ENCODE measurements around the gene MMP7. TPM values are rescaled to one million over a fixed set of nuclear protein-coding genes. Genes with fewer than 3 reads are reported as not detected.
A peak's percentile ranks its signal among the peaks of the same experiment; 100 is the strongest.
"Not testable (repeated sequence)": the region's sequence is repeated elsewhere in the genome, so short reads cannot be mapped to it uniquely, and the experiment has no call there.

The MMP7 gene
- total RNA-seq, 2 donors from 2014 or later = not detected

DNA sequence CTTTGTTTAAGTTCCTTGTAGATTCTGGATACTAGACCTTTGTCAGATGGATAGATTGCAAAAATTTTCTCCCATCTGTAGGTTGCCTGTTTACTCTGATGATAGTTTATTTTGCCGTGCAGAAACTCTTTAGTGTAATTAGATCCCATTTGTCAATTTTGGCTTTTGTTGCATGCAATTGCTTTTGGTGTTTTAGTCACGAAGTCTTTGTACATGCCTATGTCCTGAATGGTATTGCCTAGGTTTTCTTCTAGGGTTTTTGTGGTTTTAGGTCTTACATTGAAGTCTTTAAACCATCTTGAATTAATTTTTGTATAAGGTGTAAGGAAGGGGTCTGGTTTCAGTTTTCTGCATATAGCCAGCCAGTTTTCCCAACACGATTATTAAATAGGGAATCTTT, 27.7 kb downstream of the MMP7 start:
- ATAC-seq, DNase-seq: not testable (repeated sequence)
- intact Hi-C loops (cut with DNase I, micrococcal nuclease) = loop anchor here in 1 of 2 donors (10.0 kb wide), 1 partner anchor 102 kb away; no protein-coding TSS in a partner anchor

DNA sequence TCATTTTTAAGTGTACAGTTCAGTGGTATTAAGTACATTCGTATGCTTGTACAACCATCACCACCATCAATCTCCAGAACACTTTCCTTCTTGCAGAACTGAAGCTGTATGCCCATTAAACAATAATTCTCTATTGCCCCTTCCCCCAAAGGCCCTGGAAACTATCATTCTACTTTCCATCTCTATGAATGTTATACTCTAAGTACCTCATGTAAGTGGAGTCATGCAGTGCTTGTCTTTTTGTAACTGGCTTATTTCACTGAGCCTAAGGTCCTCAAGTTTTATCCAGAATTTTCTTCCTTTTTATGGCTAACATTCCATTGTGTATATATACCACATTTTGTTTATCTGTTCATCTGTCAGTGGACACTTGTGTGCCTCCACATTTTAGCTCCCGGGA, 29.7 kb downstream of the MMP7 start:
- ATAC-seq (no peak), DNase-seq (no peak)
- intact Hi-C loops (cut with DNase I, micrococcal nuclease) = loop anchor here in 1 of 2 donors (10.0 kb wide), 1 partner anchor 104 kb away; no protein-coding TSS in a partner anchor

GRCh38 chr11:102499931-102500330, 30.6 kb downstream of the MMP7 start:
- DNase-seq (no peak), ATAC-seq (no peak)
- intact Hi-C loops (cut with DNase I, micrococcal nuclease) = loop anchor here in 1 of 2 donors (5.0 to 10.0 kb wide), 3 partner anchors 105 to 158 kb away; no protein-coding TSS in a partner anchor

GRCh38 chr11:102499151-102499550, 31.4 kb downstream of the MMP7 start:
- DNase-seq (no peak), ATAC-seq (no peak)
- intact Hi-C loops (cut with DNase I, micrococcal nuclease) = loop anchor here in 1 of 2 donors (5.0 to 10.0 kb wide), 2 partner anchors 104 to 157 kb away; no protein-coding TSS in a partner anchor

DNA sequence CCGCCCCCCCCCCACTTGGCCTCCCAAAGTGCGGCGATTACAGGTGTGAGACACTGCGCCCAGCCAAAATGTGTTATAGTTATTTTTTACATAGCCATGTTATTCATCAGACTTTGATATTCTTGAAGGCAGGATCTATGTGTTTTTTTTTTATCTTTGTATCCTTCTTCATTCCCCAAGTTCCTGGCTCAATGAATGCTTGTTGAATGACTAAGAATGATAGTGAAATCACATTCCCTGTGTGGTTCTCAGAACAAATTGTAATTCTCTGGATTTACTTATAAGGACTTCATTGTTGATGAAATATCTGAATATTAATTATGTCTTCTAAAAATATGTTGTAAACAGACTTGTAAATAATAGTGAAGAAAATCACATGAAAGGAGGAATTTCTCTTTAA, 33.5 kb downstream of the MMP7 start:
- intact Hi-C loops (cut with DNase I, micrococcal nuclease) = loop anchor here in 1 of 2 donors (5.0 to 10.0 kb wide), 2 partner anchors 102 to 155 kb away; no protein-coding TSS in a partner anchor
- DNase-seq (no peak), ATAC-seq (no peak)

DNA sequence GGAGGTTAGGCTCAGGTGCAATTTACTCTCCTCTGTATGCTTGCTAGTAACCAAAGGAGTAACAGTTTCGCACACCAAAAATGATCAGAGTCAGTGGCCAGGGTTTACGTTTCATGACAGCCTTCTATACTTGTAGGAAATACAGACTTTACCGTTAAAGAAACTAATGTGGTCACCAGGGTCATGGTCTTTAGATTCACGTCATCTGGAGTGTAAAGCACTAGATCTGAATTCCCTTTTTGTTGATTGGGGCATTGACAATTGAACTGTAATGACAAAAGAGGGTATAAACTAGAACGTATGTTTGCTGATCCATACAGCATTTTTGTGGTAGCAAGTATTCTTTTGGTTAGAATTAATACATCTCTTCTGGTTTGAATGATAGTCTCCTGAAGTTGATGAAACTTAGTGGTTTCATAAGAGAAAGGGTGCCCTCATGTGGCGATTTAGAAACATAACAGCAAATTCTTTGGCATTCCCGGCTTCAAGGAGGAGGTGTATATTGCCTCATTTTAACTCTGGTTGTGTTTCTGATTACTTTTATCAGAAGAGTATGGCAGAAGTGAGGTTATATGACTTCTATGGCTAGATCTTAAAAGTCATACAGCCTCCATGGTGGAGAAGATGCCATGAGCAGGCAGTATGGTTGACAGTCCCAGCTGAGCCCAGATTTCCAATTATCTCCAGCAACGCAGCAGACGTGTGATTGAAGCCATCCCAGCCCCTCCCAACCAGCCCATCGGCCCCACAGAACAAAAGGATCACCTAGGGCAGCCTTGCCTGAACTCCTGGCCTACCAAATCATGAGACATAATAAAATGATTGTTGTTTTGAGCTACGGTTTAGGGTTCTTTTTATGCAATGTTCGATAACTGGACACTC, 35.1 kb downstream of the MMP7 start:
- DNase-seq = no peak
- intact Hi-C loops (cut with DNase I, micrococcal nuclease) = loop anchor here in 1 of 2 donors (5.0 to 10.0 kb wide), 2 partner anchors 101 to 153 kb away; no protein-coding TSS in a partner anchor
- ATAC-seq = peak; percentile 86

DNA sequence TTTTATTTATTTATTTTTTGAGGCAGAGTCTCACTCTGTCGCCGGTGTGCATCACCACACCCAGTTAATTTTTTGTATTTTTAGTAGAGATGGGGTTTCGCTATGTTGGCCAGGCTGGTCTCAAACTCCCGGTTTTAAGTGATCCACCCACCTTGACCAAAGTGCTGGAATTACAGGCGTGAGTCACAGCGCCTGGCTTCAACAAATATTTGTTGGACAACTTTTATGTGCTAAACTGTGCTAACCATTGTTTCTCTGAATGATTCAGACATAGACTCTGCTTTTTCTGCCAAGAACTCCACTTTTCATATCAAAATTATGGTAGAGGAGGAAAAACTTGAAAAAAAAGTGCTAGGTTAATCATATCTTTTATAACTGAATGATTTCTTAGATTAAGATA, 36.3 kb downstream of the MMP7 start:
- ATAC-seq (peak; percentile 86), DNase-seq (peak; percentile 35 to 54)
- intact Hi-C loops (cut with DNase I, micrococcal nuclease) = loop anchor here in 1 of 2 donors (10.0 kb wide), 1 partner anchor 99 kb away; no protein-coding TSS in a partner anchor

- no peak for DNase-seq
- ATAC-seq = no peak
- intact Hi-C loops (cut with DNase I, micrococcal nuclease) = loop anchor here in 1 of 2 donors (10.0 kb wide), 1 partner anchor 99 kb away; no protein-coding TSS in a partner anchor
Measured at GRCh38 chr11:102493524-102493923, 37.0 kb downstream of the MMP7 start.

DNA sequence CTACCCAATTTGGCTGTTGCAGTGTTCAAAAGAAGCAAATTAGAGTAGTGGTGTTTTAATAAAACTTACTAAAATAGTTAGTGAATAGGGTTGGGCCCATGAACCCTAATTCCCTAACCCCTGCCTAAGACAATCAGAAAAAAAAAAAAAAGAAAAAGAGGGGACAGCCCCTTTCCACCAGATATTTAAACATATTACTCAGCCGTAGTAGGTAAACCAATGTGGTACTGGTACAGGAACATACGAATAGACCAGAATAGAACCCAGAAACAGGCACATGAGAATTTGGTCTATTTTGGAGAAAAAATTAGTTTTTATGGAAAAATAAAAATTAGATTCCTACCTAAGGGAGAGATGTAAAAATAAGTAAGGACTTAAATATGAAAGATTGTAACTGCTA, 38.6 kb downstream of the MMP7 start:
- intact Hi-C loops (cut with DNase I, micrococcal nuclease) = loop anchor here in 1 of 2 donors (10.0 kb wide), 1 partner anchor 97 kb away; no protein-coding TSS in a partner anchor
- ATAC-seq (no peak), DNase-seq (no peak)

DNA sequence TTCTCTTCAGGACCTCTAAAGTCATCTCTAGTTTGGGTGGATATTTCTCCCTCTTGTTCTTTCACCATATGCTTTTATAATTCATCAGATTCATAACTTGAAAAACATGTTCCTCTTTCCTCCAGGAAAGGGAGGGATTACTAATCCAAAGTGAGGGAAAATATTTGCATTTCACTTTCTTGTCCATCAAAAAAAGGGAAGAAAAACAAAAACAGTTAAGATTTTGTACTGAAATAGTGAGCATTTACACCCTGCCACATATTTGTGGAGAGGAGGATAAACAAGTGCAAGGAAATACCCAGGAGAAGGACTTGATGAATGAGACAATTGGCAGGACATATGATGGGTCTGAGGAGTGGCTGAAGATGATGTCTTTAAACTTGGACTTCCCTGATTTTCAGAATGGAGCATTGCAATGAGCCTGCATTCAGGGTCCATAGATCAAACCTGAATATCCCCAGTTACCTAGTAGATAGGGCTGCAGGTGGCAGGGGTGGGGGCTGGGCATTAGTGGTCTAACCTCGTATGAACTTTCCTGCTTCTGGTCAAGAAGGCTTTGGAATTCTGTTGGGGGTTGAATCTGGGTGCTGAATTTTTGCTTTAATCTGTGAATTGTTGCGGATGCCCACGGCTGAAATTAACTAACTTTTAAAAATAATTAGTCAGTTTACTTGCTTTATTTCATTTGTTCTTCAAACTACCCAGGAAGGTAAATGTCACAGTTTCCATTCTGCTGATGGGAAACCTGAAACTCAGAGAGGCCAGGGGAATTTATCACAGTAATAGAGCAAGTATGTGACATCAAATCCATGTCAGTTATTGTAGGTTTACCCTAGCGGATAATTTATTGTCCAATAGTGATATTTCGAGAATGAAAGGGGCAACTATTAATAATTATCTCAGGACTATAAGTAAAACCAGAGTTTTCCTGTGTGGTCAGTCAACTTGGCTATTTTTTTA, 41.1 kb downstream of the MMP7 start:
- DNase-seq (no peak), ATAC-seq (no peak)
- intact Hi-C loops (cut with DNase I, micrococcal nuclease) = loop anchor here in 1 of 2 donors (10.0 kb wide), 1 partner anchor 95 kb away; no protein-coding TSS in a partner anchor

DNA sequence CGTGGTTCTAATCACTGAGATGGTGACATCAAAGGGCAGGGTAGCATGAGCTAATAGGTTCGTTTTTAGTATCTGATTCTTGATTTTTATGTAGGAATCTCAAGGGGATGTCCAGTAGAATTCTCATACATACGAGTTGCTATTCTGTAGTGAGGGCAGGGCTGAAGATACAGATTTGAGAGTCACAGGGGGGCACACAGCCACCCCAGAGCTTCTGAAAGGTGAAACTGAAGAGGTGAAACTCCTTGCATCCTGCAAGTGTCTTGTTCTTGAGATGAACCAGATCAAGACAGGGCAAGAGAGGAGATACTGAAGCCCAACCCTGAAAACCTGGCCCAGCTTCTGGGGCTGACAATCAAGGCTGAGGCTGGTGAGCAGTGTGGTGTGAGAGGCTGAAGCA, 42.3 kb downstream of the MMP7 start:
- intact Hi-C loops (cut with DNase I, micrococcal nuclease) = no loop called here
- DNase-seq (no peak), ATAC-seq (no peak)

- intact Hi-C loops (cut with DNase I, micrococcal nuclease) = no loop called here
- no peak for DNase-seq
- no peak for ATAC-seq
Measured at GRCh38 chr11:102487214-102487613, 43.3 kb downstream of the MMP7 start.

DNA sequence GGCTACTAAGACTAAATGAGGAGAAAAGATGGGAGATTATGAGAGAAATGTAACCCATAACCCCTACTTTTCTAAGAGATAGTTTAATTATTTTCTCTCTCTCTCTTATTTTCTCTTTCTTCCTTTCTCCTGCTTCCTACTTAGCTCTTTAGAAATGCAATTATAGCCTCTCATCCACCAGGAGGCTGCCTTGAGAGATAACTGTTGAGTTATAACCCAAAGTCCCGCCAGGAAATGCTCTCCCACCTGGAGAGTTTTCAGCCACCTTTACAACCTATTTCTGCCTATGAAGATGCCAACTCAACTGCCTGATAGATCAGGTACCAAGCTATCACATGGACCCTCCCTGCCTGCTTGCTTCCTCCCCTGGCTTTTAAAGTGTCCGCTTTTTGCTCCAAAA, 44.0 kb downstream of the MMP7 start:
- intact Hi-C loops (cut with DNase I, micrococcal nuclease) = no loop called here
- no peak for DNase-seq
- peak; percentile 52 for ATAC-seq

DNA sequence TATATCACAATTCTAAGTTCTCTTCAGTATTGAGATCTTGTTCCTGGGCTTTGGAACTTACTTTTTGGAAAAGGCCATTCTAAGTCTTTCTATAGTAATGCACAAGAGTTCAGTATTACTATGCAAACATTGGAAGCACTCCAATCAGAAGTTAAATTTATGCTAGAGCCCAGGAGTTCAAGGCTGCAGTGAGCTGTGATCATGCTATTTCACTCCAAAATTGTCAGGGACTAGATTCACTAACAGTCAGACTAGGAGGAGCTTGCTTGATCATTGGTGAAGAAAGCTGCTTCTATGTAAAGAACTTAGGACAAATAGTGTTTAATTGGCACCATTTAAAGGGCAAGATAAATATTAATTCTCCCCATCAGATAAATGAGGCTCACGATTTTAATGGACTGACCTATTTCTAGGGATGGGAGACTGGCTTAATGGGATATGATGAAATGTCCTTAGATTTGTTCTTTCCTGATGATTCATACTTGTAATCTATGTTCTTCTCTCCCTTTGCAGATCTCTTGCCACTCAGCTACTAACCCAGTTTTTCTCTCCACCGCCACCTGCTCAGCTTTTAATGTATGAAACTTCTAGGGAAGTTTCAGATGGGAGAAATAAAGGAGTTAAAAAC, 45.3 kb downstream of the MMP7 start:
- ATAC-seq (no peak), DNase-seq (no peak)
- intact Hi-C loops (cut with DNase I, micrococcal nuclease) = no loop called here

GRCh38 chr11:102482433-102482832, 48.1 kb downstream of the MMP7 start:
- DNase-seq (no peak), ATAC-seq (no peak)
- intact Hi-C loops (cut with DNase I, micrococcal nuclease) = no loop called here

DNA sequence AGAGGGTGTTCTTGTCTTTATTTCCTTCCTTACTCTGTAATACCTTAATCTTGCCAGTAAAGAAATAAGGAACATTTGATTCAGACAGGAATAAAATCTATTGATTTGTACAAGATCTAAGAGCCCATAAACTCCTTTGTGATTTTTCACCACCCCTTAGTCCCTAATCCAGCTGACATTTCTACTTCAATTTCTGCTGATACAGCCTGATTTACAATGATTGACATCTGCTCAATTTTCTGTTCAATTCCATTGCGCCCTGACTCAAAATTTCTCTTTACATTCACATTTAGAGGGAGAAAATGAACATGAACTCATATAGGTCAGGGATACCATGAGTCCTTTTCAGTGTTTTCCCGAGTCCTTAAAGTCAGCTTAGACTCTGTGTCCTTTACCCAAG, 50.8 kb downstream of the MMP7 start:
- ATAC-seq (no peak), DNase-seq (no peak)
- intact Hi-C loops (cut with DNase I, micrococcal nuclease) = no loop called here

- DNase-seq = no peak
- intact Hi-C loops (cut with DNase I, micrococcal nuclease) = no loop called here
- peak; percentile 35 for ATAC-seq
Measured at GRCh38 chr11:102478673-102479299, 51.8 kb downstream of the MMP7 start.

GRCh38 chr11:102476812-102477211, 53.7 kb downstream of the MMP7 start:
- ATAC-seq = peak; percentile 84
- intact Hi-C loops (cut with DNase I, micrococcal nuclease) = no loop called here
- peak; percentile 71 to 85 for DNase-seq

Data from left colon (tissue), 2 donors.